SJCRH30 (cell line): ENCODE measurements around the gene STRN4. TPM values are rescaled to one million over a fixed set of nuclear protein-coding genes. Genes with fewer than 3 reads are reported as not detected.
"Not testable (repeated sequence)": the region's sequence is repeated elsewhere in the genome, so short reads cannot be mapped to it uniquely, and the experiment has no call there.

Experiments
- DNase-seq, 2 experiments: peaks; one replicate each; pipeline ENCODE4 v3.0.0-alpha.2; 2015 to 2020
- H3K27ac ChIP-seq: fragments of 250-450 bp; sonication (Bioruptor Pico); 2 replicates; pipeline ENCODE4 v1.5.1; 2020; ENCODE audit warnings: mild to moderate bottlenecking, moderate library complexity
- H3K27me3 ChIP-seq: fragments of 250-450 bp; sonication (Bioruptor Pico); 2 replicates; pipeline ENCODE4 v1.5.1; 2020; ENCODE audit warnings: mild to moderate bottlenecking, moderate library complexity
- H3K36me3 ChIP-seq: fragments of 250-450 bp; sonication (Bioruptor Pico); 2 replicates; pipeline ENCODE4 v1.5.1; 2020; ENCODE audit warnings: mild to moderate bottlenecking, moderate library complexity
- H3K4me1 ChIP-seq: fragments of 250-450 bp; sonication (Bioruptor Pico); 2 replicates; pipeline ENCODE4 v1.5.1; 2020; ENCODE audit warnings: mild to moderate bottlenecking, moderate library complexity
- H3K4me3 ChIP-seq: fragments of 250-450 bp; sonication (Bioruptor Pico); 2 replicates; pipeline ENCODE4 v1.5.1; 2020; ENCODE audit warnings: mild to moderate bottlenecking, moderate library complexity
- H3K9me3 ChIP-seq: fragments of 250-450 bp; sonication (Bioruptor Pico); replicated peaks from 2 replicates; pipeline ENCODE4 v1.5.1; 2020; ENCODE audit warnings: mild to moderate bottlenecking, moderate library complexity
- total RNA-seq: library from RNA; depleted of rRNA; stranded (reverse); fragments of >200 nt; shearing (Covaris generic); gene quantifications from 2 replicates; pipeline ENCODE4 v1.2.3, GENCODE V29; 2014

The STRN4 gene
- total RNA-seq, 1 experiment from 2014 or later = 80.6 TPM

DNA sequence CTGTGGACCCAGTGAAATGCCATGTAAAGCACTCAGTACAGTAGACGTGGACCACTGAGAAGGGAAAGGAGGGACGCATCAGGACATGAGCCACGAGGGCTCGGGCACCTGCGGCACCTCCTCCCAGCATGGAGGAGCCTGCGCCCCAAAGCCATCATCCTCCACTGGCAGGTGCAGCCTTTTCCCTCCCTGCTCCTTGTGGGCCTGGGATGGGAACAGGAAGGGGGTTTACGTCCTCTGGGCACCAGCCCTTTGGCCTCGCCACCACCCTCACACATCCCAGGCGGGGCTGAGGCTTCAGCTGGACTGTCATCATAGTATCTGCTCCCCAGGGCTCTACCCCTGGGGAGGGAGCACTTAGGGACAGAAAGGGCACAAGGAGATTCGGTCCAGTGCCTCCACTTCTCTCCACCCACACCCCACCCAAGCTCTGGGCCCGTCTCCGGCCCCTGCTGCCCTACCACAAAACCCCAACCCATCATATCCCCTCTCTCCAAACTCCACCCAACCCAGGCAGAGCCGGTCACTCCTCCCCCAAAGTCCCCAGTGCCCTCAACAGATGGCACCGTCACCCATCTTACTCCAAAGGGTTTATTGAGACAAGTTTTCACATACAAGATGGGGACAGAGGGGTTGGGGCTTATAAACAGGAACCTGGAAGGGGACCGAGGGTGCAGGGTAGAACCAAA, 27.2 kb downstream of the STRN4 start:
- Histone ChIP-seq H3K9me3 (no peaks in the 10 kb centered on the region), H3K27me3 (no peaks in the 10 kb centered on the region), H3K27ac (no peak overlapping the region), H3K4me1 (no peaks in the 10 kb centered on the region), H3K36me3 (peaks cover 20% of the 10 kb centered on the region), H3K4me3 (no peak overlapping the region)
- no peak for DNase-seq

DNA sequence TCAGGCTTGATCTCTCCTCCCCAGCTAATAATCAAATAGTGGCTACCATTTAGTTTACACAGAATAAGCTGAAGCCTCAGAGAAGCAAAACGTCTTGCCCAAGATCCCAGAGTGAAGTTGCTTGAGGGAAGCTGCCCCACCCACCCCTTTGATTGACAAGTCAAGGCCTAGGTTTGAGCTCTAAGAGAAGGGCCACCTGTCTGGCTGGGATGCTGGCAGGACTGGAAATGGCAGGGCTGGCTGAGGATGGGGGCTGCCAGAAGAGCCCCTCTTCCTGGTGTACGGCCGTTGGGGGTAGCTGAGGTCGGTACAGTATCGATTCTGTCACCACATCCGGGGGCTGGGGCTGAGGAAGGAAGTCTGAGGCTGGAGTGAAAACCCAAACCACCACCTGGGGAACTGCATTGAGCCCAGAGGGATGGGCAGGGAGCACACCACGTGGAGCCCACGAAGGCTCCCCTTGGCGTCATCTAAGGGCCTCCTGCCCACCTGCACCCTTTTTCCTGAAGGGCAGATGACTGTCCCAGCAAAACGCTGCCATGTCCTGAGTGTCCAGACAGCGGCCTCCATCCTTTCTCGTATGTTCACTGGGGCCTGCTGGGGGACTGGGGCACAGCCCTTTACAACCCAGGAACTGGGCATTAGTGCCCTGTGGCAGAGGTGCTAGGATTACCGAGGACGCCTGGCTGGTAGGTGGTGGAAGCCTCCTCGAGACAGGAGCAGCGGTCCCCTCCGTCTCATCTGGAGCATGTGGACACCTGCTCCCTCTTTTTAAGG, 27.9 kb downstream of the STRN4 start:
- Histone ChIP-seq H3K27ac (no peak overlapping the region), H3K4me1 (no peaks in the 10 kb centered on the region)
- DNase-seq = no peak

DNA sequence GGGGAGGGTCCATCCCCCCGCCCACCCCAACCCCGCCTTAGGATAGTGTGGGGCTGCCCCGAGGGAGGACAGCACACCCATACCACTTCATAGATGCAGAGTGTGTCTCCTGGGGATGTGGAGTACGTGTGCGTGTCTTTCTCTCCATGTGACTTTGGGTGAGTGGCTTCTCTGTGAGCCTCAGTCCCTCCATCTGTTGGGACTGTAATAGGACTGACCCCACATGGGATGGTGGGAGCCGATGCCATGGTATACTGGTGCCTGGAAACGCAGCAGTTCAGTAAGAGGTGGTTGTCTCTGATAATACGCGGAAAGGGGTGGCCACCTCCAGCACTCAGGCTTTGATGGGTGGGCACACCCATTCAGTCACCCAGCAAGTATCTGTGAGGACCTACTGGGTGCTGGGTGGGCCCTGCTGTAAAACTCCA, 28.5 kb downstream of the STRN4 start:
- Histone ChIP-seq H3K36me3 (peaks cover 20% of the 10 kb centered on the region), H3K27ac (no peak overlapping the region), H3K4me3 (no peak overlapping the region), H3K9me3 (no peaks in the 10 kb centered on the region), H3K27me3 (no peaks in the 10 kb centered on the region), H3K4me1 (no peaks in the 10 kb centered on the region)
- no peak for DNase-seq

More for the DNA sequence above, 27.9 kb downstream of the STRN4 start:
- Histone ChIP-seq H3K36me3 (peaks cover 20% of the 10 kb centered on the region), H3K4me3 (no peak overlapping the region), H3K27me3 (no peaks in the 10 kb centered on the region), H3K9me3 (no peaks in the 10 kb centered on the region)

DNA sequence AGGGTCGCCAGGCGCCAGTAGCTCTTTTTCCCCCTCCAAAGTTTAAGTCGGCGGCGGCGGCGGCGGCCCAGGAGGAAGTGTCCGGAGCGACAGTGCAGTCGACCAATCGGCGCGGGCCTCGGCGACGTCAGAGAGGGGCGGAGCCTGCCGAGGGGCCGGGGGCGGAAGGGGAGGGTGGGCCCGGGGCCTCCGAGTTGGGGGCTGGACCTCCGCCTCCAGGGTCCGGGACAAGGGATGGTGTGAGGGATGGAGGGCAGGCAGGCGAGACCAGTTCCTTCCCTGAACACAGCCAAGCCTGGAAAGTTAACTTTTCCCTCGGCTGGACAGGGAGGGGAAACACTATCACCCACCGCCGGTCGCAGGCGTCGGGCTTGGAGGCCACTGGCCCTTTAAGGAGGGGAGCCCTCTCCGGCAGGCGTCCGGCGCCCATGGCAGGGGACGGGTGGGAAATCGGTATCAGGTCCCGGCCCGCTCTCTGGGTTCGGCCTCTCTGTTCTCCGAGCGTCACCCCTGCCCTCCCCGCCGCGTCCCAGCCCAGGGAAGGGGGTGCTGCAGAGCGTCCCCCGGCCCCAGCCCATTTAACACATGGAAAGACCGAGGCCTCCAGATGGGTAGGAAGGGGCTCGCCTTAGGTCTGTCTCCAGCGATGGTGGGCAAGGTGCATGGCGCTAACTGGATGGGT, 29.1 kb downstream of the STRN4 start, which contains the start of gene PRKD2:
Gene PRKD2 (minus strand): TSS at position 81 of the 682 bp plus-strand sequence. CDS start 744 bp downstream, outside the sequence.
- no peaks in the 10 kb centered on the region for H3K9me3 ChIP-seq
- no peaks in the 10 kb centered on the region for H3K4me1 ChIP-seq
- 0 out of 2 replicates have a peak within 1 kb of the TSS, but pooled peaks have one; percentile 12 for H3K27ac ChIP-seq
- DNase-seq = peak; percentile 87 to 88
- no peaks in the 10 kb centered on the region for H3K27me3 ChIP-seq
- peaks cover 20% of the 10 kb centered on the region for H3K36me3 ChIP-seq
- peak within 1 kb of the TSS; percentile 88 for H3K4me3 ChIP-seq

DNA sequence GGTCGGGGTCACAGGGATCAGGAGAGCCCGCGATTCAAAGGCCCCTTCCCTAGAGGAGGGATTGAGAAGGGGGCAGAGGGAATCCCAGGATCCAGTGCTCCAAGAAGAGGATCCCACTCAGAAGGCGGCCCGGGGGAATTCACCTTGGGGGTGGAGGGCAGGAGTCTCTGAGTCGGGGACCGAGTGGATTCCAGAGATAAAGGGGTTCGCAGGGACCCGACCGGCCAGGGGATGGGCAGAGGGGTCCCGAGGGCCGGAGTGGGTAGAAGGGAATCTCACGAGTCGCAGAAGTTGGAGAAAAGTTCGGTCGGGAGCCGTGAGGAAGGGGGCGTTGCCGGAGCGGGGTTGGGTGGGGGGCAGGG, 29.6 kb downstream of the STRN4 start:
- no peaks in the 10 kb centered on the region for H3K9me3 ChIP-seq
- H3K4me1 ChIP-seq = no peaks in the 10 kb centered on the region
- peak in 1 of 2 experiments; percentile 29 for DNase-seq
- no peaks in the 10 kb centered on the region for H3K27me3 ChIP-seq
- H3K4me3 ChIP-seq = peak overlapping the region; percentile 88
- H3K36me3 ChIP-seq = peaks cover 15% of the 10 kb centered on the region
- 0 out of 2 replicates have a peak overlapping the region, but pooled peaks have one; percentile 12 for H3K27ac ChIP-seq

DNA sequence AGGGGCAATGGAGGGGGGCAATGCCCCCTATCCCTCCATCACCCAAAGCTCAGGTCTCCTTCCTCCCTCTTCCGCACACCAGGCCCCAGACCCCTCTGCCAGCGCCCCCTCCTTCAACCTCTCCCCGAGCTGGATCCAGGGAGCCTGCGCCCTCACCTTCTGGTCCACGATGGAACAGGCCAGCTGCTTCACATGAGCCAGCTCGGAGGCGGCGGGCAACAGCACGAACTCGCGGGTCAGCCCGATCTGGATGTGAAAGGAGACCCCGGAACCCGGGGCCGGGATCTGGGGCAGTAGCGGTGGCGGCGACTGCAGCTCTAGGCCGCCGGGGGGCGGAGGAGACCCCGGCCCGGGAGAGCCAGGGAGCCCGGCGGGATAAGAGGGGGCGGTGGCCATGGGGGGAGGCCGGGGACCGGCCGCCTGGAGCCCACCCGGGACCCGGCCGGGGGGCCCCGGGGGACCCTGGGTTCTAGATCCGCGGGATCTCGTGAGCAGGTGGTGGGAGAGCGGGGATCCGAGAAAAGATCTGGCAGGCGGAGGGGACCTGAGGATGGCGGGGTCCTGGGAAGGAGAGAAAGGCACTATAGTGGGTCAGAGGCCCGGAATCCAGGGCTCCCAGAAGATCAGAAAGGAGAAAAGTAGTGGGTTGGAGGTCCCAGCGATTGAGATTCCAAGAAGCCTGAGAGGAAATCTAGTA, 30.1 kb downstream of the STRN4 start:
- Histone ChIP-seq H3K27ac (0 out of 2 replicates have a peak overlapping the region, but pooled peaks have one; percentile 12), H3K9me3 (no peaks in the 10 kb centered on the region), H3K36me3 (peaks cover 11% of the 10 kb centered on the region; the same call in 1 of the 2 replicates), H3K4me1 (no peaks in the 10 kb centered on the region), H3K4me3 (peak overlapping the region; percentile 88), H3K27me3 (no peaks in the 10 kb centered on the region)
- DNase-seq = peak; percentile 30 to 45

DNA sequence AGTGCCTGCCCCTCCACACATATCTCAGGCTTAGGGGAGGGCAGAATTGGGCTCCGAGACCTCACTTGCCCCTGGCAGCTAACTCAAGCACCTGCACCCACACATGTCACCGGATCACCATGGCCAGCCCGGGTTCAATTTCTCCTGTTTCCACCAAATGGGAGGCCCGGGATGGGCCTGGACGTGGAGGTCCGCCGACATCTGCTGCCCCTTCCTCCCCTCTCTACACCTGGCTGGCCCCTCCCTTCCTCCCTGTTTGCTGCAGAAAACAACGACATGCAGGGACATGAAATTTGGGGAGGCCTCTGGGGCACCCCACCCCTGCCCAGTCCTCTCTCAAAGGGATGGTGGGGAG, 30.7 kb downstream of the STRN4 start:
- Histone ChIP-seq H3K9me3 (no peaks in the 10 kb centered on the region), H3K4me1 (no peaks in the 10 kb centered on the region), H3K36me3 (peaks cover 6% of the 10 kb centered on the region; the same call in 1 of the 2 replicates), H3K27me3 (no peaks in the 10 kb centered on the region), H3K4me3 (peak overlapping the region; percentile 88), H3K27ac (no peak overlapping the region)
- no peak for DNase-seq

DNA sequence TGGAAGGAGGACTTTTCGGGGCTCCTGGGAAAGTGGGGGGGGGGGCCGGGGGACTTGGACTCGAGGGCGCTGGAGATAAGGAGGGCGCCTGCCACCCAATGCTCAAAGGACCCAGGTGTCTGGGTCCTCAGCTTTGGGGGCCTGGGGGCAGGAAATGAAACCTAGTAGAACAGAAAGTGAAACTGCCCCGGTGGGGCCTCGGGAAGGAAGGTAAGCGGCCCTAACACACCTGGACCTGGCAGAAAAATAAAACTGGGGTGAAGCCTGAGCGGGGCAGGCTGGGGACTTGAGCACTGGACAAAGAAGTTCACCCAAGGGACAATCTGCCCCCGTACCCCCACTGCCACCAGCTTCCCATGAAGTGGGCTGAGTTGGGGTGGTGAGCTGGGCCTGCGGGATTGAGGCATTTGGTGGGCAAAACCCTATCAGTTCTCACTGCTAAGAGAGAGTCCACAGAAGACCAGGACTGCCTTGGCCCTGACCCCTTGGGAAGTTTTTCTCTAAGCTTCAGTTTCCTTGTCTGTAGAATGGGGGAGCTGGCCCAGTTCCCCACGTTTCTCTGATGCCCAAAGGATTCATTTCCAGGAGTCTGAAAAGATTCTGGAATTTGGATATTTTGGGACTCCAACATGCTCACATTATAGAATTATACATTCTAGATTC, 31.7 kb downstream of the STRN4 start:
- Histone ChIP-seq H3K36me3 (no peaks in the 10 kb centered on the region), H3K4me1 (no peaks in the 10 kb centered on the region), H3K27ac (no peak overlapping the region), H3K4me3 (peak overlapping the region; percentile 30), H3K9me3 (no peaks in the 10 kb centered on the region), H3K27me3 (no peaks in the 10 kb centered on the region)
- DNase-seq = no peak

DNA sequence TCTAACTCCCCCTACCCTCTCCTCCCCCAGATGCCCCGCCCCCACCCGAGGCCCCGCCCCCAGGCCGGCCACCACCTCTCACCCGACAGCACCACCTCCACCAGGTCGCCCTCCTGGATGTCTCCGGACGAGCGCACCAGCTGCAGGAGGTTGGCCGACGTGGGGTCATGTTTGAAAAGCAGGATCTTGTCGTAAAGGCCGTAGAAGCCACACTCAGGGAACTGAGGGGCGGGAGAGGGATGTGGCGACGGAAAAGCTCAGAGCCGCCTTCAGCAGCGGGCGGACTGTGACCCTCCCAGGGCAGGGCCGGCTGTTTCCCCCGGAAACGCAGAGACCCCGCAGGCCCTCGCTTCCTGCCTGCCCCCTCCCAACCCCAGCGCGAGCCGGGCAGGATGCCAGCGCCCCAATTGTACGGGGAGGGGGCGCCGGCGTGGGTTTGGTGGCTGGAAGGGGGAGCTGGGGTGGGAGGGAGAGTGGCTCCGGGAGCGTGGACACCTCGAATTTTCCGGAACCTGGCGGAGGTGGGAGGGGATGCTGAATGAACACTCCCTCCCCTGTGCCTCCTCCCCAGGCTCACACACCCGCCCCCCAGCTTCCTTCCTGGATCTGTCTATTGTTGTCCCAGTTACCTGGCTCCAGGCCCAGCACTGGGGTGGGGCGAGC, 32.3 kb downstream of the STRN4 start:
- no peaks in the 10 kb centered on the region for H3K9me3 ChIP-seq
- peak in 1 of 2 experiments; percentile 43 for DNase-seq
- no peaks in the 10 kb centered on the region for H3K27me3 ChIP-seq
- no peak overlapping the region for H3K27ac ChIP-seq
- H3K36me3 ChIP-seq = no peaks in the 10 kb centered on the region
- no peaks in the 10 kb centered on the region for H3K4me1 ChIP-seq
- H3K4me3 ChIP-seq = peak overlapping the region; percentile 48

DNA sequence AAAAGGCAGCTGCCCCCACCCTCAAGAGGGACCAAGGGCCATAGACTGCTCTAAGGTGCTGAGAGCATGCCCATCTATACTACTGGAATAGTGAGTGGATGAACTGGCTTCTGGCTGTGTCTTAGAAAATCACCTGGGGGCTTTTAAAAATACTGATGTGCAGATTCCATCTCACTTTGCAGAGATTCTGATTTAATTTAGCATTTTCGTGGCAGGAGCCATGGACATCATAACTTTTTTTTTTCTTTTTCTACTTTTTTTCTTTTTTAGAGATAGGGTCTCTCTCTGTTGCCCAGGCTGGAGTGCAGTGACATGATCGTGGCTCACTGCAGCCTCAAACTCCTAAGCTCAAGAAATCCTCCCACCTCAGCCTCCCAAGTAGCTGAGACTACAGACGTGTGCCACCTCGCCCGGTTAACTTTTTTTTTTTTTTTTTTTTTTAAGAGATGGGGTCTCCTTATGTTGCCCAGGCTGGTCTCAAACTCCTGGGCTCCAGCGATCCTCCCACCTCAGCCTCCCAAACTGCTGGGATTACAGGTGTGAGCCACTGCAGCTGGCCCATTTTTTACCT, 33.4 kb downstream of the STRN4 start:
- DNase-seq, H3K27ac ChIP-seq, H3K9me3 ChIP-seq, H3K36me3 ChIP-seq, H3K27me3 ChIP-seq, H3K4me3 ChIP-seq, H3K4me1 ChIP-seq: not testable (repeated sequence)

DNA sequence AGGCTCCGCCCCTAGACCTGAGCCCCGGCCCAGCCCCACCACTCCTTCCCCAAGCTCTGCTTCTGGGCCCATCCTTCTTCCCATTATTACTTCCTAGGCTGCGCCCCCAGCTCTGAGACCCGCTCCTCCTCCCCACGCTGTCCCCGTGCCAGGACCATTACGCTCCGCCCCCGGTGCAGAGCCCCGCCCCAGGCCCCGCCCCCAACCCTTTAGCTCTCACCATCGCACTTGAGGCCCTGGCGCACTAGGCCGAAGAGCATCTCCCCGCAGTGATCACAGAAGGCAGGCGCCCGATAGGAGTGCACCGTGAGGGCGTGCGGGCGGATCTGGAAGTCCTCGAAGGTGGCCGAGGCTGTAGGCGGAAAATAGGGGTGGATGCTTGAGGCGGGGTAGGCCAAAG, 35.6 kb downstream of the STRN4 start:
- H3K27ac ChIP-seq = no peak overlapping the region
- H3K36me3 ChIP-seq = no peaks in the 10 kb centered on the region
- H3K9me3 ChIP-seq = no peaks in the 10 kb centered on the region
- H3K4me3 ChIP-seq = no peak overlapping the region
- no peaks in the 10 kb centered on the region for H3K27me3 ChIP-seq
- H3K4me1 ChIP-seq = no peaks in the 10 kb centered on the region
- DNase-seq = no peak

DNA sequence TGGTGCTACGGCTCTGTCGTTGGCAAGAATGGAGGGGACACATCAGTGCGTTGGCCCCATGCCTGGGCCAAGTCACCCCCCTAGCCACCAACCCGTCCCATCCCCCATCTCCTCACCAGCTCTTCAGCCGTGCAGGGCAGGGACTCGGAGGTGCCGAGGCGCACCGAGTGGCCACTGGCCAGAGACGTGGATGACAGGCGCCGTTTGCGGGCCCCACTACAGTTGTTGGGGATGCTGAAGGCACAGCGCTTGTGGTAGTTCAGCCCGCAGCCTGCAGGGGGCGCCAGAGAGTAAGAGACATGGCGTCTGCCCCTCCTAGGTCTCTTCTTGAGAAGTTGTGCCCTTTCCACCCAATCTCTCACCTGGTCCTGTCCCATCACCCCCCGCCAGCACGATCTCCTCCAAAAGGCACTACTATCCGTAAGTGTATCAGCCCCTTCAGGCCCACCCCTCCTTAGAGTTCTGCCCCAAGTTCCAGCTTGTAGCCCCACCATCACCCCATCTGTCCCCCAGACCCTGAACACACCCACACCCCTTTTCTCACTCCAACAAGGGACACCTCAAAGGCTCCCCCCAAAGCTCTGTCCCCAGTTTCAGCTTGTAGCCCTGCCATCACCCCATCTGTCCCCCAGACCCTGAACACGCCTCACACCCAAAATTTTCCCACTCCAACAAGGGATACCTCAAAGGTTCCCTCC, 41.7 kb downstream of the STRN4 start:
- H3K36me3 ChIP-seq = peaks cover 11% of the 10 kb centered on the region
- peak; percentile 29 to 50 for DNase-seq

DNA sequence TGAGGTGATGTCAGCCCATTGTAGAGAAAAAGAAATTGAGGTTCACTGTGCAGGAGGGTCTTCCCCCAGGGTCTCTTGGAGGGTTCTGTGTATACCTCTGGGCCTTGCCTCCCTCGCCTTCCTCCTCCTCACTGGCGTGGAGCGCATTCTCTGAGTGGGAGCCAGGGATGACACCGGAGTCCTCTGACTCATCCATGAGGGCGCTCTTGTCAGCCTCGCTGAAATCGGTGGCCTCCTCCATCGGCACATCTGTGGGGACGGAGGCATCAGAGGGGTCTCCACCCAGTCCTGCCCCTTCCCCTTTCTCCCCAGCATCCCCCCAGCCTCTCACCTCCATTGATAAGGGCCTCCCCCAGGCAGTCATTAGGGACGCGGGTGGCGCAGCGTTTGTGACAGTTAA, 45.5 kb downstream of the STRN4 start:
- Histone ChIP-seq H3K4me1 (no peaks in the 10 kb centered on the region), H3K36me3 (peaks cover 38% of the 10 kb centered on the region), H3K27ac (no peak overlapping the region), H3K27me3 (no peaks in the 10 kb centered on the region), H3K9me3 (no peaks in the 10 kb centered on the region), H3K4me3 (no peak overlapping the region)
- DNase-seq = no peak

More for the DNA sequence above, 41.7 kb downstream of the STRN4 start:
- Histone ChIP-seq H3K4me1 (no peaks in the 10 kb centered on the region), H3K27me3 (no peaks in the 10 kb centered on the region), H3K9me3 (no peaks in the 10 kb centered on the region), H3K4me3 (no peak overlapping the region), H3K27ac (no peak overlapping the region)
